ENCODE results near the gene CAMKK2.
"Not testable (repeated sequence)": the region's sequence is repeated elsewhere in the genome, so short reads cannot be mapped to it uniquely, and the experiment has no call there.

Gene CAMKK2

GRCh38 chr12:121245951-121246350 is 50.6 kb downstream of the CAMKK2 start:
- DNase-seq (ENCODE audit: low read depth in 2 of 2): no peak

DNA sequence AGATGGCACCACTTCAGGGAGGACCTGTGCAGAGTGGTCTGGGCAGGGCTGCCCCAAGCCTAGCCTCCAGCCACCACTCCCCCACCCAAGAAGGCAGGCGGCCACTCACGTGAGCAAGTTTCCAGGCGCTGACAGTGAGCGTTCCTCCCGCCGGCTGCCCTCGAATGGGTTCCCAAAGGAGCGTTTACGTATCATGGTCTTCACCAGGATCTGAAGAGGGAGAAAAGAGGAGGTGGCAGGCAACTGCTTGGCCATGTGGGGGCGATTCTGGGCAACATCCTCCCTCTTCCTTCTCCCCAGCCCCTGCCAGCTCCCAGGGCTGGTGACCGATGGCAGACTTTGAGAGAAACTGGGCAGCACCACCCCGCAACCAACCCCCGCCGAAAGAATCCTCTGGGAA is 51.5 kb downstream of the CAMKK2 start:
- no peak for DNase-seq (ENCODE audit: low read depth in 2 of 2)

DNA sequence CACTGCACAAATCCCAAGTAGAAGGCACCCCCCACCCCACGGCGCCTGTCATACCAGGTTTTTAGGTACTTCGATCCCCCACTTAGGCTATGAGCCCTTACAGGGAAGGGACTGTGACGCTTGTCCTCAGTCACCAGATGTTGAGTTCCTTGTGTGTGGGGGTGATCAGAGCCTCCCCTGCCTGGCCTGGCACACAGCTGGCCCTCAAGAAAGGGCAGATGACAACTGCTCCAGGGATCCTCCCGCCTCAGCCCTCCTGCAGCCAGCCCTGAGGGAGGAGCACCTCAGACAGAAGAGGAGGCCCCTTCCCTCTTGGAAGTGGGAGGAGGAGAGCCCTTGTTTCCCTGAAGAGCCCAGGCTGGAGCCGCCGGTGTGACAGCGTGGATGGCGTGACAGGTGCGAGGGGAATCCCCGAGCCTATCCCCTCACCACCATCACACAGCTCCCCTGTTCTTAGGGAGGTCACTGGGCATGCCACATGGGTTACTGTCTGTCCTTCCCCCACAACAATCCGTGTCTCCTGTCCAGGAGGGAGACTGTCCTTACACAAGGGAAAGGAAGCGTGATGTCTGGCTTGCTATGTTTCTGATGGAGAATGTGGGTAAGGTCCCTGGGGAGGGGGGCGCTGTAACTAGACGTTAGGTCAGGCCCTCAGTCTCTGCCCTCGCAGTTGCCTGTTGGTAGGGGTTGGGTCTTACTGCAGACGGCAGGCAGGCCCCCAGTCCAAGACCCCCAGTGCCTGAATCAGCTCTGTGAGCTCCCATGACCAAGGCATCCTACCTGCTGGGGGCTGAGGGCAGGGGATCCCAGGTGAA is 55.1 kb downstream of the CAMKK2 start:
- no peak for DNase-seq (ENCODE audit: low read depth in 2 of 2)

GRCh38 chr12:121240484-121241101 is 55.9 kb downstream of the CAMKK2 start:
- peak; percentile 83 to 85 for DNase-seq (ENCODE audit: low read depth in 2 of 2)

DNA sequence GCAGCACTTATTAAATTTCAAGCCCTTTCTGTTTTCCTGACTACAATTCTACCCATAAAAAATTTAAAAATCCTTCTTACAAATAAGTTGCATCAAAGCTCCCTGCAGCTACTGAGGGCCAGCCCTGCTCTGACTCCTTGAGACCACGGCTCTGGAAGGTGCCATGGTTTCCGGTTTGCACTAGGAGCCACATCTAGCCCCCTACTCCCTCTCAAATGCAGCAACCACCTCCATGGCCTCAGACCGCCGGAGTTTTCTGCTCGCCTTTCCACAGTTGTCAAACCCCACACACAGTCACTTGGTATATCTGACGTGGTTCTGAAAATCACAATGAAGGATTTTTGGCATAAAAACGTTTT is 56.5 kb downstream of the CAMKK2 start:
- no peak for DNase-seq (ENCODE audit: low read depth in 2 of 2)

DNA sequence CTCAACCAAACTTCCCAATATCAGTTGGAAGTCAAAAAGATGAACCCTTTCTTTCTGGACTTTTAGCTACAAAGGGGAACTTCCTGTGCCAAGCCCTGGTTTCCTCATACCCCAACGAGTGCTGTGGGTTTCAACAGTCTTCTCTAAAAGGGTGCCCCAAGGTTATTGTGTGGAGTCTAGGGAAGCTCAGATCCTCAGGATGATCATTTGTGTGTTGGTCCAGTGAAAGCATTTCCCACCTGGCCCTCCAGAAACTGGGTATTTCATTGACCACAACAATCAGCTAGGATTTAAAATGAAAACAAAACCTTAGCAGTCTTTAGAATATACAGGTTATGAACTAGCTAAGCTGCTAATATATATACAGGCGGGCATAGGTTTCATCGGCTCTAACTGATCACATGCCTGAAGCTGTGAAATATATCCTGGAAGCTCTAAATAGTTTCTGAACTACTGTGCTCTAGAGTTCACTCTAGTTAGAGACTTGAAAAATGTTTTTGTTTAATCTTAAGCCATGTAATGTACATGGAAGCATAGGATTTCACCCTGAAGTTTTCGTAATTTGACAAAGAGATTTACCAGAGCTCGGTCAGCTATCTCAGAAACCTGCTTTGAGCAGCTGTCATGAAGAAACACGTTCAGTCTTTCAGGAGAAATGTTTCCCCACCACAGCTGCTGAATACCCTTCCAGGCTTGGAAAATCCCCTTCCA is 57.0 kb downstream of the CAMKK2 start:
- no peak for DNase-seq (ENCODE audit: low read depth in 2 of 2)

GRCh38 chr12:121238604-121239350 is 57.7 kb downstream of the CAMKK2 start:
- DNase-seq (ENCODE audit: low read depth in 2 of 2): no peak

- DNase-seq (ENCODE audit: low read depth in 2 of 2): no peak
Observed at GRCh38 chr12:121238086-121238485, 58.4 kb downstream of the CAMKK2 start.

- no peak for DNase-seq (ENCODE audit: low read depth in 2 of 2)
Observed at GRCh38 chr12:121237415-121237814, 59.1 kb downstream of the CAMKK2 start.

- DNase-seq (ENCODE audit: low read depth in 2 of 2): no peak
Observed at GRCh38 chr12:121236776-121237175, 59.7 kb downstream of the CAMKK2 start.

- no peak for DNase-seq (ENCODE audit: low read depth in 2 of 2)
Observed at GRCh38 chr12:121233628-121234020, 62.9 kb downstream of the CAMKK2 start.

DNA sequence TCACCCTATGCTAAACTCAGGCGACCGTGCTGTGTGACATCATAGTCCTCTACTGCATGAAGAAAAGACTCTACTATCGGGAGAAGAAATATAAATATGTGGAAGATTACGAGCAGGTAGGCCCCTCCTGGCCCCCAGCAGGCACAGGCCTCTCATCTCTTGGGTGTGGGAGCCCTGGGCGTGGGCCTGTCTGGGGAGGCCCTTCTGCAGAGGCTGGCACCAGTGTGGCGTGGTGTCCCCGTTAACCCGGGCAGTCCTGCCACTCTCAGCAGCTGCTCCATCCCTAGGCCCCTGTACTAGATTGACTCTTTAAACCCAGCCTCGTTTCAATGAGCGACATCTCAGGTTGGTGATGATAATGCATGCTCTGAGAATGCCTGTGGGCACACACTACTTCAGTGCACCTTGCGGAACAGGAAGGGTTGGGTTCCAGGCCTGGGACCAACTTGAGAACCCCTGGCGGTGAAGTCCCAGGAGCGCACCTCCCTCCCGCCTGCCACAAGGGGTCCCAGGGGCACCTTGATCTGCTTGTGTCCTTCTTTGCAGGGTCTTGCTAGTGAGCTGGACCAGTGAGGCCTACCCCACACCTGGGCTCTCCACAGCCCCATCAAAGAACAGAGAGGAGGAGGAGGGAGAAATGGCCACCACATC is 63.4 kb downstream of the CAMKK2 start:
- no peak for DNase-seq (ENCODE audit: low read depth in 2 of 2)

GRCh38 chr12:121232163-121232562 is 64.3 kb downstream of the CAMKK2 start:
- no peak for DNase-seq (ENCODE audit: low read depth in 2 of 2)

GRCh38 chr12:121230538-121230907 is 66.0 kb downstream of the CAMKK2 start:
- no peak for DNase-seq (ENCODE audit: low read depth in 2 of 2)

GRCh38 chr12:121229826-121230537 is 66.5 kb downstream of the CAMKK2 start:
- peak; percentile 15 to 36 for DNase-seq (ENCODE audit: low read depth in 2 of 2)

DNA sequence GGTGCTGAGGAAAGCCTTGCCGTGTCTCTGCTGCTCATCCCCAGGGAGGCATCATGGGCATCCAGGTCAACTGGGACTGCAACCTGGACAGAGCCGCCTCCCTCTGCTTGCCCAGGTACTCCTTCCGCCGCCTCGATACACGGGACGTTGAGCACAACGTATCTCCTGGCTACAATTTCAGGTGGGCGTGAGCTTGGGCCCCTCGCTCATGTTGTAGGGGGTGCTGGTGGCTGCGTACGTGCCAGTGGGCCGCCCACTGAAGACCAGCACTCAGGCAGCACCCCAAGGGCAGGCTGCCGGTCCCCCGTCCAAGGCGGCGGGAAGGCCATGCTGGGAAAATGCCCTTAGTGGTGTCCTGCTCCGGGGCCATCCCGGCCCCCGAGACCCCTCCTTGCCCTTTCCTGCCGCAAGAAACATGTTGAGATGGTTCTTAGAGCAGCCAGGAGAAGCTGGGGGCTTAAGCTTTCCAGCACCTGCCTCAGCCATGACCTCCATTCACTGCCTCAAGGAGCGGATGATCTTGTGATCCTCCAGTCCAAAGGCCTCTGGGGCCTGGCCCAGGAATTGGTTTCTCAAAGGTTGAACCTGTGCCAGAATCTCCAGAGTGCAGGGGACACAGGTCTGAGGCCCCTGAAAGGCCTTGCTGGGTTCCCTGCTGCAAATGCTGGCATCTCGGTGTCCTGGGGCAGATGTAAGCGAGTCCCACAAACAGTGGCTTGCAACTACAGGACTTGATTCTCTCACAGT is 67.4 kb downstream of the CAMKK2 start:
- DNase-seq (ENCODE audit: low read depth in 2 of 2): no peak

DNA sequence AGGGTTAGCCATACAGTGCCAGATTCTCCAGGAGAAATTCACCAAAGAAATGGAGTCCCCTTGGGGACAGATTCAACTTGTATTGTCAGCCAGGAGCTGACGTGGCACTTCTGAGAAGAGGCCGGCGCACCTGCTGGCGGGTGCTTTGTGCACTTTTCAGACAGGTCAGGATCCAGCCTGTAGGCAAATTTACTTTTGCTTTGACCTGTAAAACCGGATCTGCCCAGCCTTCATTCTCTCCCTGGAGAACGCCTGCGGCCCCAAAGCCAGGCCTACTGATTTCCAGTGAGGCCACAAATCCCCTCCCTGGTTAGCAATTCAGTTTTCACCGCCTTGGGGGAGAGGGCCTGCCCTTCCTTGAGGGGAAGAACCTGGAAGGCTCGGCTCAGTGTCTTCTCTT is 69.2 kb downstream of the CAMKK2 start:
- DNase-seq (ENCODE audit: low read depth in 2 of 2): no peak

GRCh38 chr12:121226871-121227270 is 69.6 kb downstream of the CAMKK2 start:
- DNase-seq (ENCODE audit: low read depth in 2 of 2): not testable (repeated sequence)

DNA sequence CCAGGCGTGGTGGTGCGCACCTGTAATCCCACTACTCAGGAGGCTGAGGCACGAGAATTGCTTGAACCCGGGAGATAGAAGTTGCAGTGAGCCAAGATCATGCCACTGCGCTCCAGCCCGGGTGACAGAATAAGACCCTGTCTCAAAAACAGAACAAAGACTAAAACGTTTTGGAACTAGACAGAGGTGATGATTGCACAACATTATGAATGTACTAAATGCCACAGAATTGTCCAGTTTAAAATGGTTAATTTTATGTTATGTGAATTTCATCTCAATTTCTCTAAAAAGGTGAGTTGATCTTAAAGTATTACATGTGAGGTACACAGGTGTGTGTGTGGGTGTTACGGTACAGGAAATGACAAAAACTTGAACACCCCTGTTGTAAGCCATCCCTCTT is 70.1 kb downstream of the CAMKK2 start:
- no peak for DNase-seq (ENCODE audit: low read depth in 2 of 2)

- DNase-seq (ENCODE audit: low read depth in 2 of 2): no peak
Observed at GRCh38 chr12:121224591-121224990, 71.9 kb downstream of the CAMKK2 start.

Data from stimulated activated CD8-positive, alpha-beta memory T cell treated with anti-CD3 and anti-CD28 coated beads, Interleukin-2, amount 100 ng/mL, for 1 hour (primary cell).